Activated CD8-positive, alpha-beta memory T cell treated with anti-CD3 and anti-CD28 coated beads, Interleukin-2, amount 50 U/mL, for 1 hour (primary cell): Measurements from ENCODE around the gene MRPL43.

Source experiments
- DNase-seq: peaks from one replicate; pipeline ENCODE4 v3.0.0-alpha.2; 2020; ENCODE audit errors: extremely low read depth

The MRPL43 gene

DNA sequence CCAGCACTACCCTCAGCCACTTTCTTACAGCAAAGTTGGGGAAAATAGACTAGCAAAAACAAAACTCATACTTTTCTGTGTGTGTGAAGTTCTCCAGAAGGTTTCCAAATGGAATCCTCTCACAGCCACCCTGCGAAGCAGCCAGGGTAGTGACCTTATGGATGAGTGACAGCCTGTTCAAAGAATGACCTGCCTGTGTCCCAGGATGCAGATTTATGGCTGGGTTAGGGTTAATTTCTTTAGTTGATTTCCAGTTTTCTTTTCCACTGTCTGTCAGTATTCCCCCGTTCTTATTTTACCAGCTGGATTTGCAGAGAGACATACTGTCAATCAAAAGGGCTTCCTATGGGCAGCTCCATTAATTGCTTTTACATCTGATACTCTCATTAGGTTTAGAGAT is 20.4 kb downstream of the MRPL43 start:
- no peak for DNase-seq

DNA sequence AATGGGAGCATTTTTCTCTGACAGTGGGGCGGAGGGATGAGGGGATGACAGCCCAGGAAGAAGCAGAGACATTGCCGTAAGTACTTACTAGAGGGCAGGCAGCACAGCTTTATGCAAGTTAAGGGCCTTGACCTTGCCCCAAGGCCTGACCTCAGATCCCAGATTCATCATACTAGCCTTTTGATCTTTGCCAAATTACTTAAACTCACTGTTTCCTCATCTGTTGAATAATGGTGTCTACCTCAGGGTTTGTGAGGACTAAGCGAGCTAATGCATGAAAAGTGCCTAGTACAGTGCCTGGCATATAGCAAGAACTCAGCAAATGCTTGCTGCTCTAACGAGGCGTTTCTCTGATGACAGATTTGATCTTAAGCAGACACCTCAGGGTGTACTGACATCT is 21.5 kb downstream of the MRPL43 start:
- DNase-seq, result no peak

DNA sequence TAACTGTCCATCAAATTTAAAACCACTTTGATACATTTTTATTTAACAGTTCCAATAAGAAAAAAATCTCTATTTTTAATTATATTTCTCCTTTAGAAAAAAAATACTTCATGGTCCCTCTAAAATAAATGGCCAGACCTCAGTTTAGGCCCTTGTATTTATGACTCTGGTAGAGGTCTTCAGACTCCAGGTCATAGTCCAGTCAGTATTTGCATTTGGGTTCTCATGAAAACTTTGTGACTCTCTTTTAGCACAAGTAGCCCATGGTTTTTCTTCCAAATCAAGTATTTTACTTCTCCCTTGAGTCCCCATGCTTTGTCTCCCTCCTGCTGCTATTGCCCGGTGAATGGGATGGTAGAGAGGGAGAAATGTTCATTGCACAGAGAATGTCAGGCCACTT is 23.5 kb downstream of the MRPL43 start:
- no peak for DNase-seq

DNA sequence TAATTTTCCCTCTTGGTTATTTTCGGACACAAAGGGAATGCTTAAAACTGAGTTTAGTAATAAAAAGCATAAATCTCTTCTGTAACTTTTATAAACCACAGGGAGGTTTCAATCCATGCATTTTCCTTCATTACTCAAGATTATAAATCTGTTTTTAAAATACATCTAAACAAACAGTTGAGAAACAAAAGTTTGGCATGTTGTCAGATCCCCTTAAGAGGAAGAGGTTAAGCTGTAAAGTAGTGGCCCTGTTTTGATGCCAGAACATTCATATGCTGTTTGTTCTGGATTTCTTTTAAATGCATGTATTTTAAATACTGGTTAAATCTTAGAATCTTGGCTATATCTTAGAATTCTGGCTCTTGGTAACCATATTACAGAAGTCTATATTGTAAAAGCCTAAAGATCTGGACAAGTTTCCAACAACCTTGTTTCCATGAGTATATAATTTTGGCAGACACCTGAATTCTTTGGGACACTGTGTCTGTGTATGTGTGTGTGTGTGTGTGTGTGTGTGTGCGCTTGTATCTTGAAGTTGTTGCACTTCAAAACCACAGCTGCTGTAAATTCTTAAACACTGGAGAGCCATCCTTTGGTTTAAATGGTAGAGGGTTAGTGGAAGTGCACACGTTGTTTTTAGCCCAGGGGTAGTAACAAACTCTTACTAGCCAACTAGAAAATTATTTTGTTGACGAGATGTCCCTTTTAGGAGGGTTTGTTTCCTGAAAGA is 24.8 kb downstream of the MRPL43 start:
- DNase-seq, result no peak

DNA sequence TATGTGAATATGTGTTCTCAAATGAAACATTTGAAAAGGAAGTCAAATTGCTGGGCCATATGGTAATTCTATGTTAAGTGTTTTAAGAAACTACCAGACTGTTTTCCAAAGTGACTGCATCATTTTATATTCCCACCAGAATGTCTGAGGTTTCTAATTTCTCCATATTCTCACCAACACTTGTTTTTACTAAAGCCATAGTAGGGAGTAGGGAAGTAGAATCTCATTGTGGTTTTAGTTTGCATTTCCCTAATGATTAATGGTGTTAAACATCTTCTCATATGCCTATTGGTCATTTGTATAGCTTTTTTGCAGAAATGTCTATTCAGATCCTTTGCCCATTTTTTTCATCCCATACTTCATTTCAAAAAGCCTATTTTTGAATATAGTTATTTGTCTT is 27.0 kb downstream of the MRPL43 start:
- DNase-seq, result no peak

DNA sequence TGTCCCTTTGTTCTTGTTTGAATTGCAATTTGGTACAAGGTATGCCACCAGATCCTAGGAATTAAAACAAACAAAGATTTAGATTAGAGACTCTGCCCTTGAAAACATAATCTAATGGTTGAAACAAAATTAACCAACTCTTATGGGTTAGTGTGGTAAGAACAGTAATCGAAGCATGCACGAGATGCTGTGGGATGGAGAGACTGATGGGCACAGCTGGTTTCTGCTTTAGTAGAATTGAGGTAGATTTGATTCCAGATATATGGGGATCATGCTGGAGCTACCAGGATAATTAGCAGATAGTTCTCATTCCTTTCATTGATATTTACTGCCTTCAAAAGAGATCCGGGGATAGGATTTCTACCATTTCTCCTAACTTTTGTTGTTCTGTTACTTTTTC is 38.4 kb downstream of the MRPL43 start:
- DNase-seq, result no peak

DNA sequence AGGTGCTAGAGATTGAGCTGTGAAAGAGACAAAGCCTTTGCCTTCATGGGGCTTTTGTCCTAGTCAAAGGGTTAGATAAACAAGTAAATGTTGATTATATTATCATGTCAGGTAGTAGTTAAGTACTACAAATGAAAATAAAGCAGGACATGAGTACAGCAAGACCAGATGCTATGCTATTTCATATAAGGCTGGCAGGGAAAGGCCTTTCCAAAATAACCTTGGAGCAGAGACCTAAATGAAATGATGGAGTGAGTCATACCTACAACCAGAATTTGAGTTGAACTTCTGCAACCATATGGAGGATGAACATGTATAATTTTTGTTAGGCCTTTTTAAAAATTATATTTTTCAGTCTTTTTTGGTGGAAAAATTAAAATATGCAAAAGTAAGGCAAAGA is 41.5 kb downstream of the MRPL43 start:
- no peak for DNase-seq

DNA sequence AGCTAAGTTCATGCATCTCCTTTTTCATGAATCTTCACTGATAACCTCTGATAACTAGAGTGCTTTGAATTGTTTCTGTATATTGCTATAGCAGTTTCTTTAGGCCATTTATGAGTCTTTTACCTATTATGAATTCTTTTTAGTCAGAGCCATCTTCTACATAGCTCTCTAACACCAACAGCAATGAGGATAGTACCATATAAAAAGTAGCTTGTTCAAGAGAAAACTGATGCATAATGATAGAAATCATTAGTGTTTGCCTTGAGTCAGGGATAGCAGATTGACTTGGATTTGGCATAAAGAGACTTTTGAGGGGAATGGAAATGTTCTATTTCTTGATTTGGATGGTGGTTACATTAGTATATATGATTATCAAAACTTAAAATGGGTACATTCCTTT is 43.8 kb downstream of the MRPL43 start:
- DNase-seq, result no peak

DNA sequence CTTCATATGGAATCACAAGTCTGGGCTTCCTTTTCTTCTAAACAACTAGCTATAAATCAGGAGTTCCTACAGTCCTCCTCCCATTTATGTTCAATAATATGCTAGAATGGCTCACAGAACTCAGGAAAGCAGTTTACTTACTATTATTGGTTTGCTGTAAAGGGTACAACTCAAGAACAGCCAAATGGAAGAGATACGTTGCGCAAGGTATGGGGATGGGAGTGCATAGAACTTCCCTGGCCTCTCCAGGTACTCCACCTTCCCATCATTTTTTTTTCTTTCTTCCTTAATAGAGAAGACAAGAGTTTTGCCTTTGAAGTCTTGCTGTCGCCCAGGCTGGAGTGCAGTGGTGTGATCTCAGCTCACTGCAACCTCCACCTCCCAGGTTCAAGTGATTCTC is 45.1 kb downstream of the MRPL43 start:
- no peak for DNase-seq

DNA sequence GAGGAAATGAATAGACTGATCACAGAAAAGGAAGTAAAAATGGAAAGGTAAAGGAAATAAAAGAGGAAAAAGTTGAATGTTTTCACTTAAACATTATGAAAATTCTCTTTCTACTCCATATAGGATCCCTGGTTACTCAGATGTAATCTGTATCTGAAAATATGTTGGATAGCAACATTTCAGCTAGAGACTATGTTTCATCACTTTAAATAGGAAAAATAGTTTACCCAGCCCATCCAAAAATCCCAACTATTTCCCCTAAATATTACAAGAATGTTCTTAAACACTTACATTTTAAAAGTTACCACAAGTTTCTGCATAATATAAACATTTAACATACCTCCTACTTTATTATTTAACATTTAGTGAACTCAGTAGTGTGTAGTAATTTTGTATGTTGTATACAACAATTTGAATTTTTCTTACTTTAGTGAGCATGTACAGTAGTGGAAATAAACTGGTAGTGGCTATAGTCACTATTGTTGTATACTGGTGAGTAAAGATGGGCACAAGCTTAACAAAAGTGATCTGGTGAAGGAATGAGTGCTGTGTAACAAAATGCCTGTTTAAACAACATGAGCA is 47.4 kb downstream of the MRPL43 start:
- DNase-seq, result no peak
